ENCODE measurements around the gene TBC1D10B.
A peak's percentile ranks its signal among the peaks of the same experiment; 100 is the strongest.

The TBC1D10B gene, protein sequence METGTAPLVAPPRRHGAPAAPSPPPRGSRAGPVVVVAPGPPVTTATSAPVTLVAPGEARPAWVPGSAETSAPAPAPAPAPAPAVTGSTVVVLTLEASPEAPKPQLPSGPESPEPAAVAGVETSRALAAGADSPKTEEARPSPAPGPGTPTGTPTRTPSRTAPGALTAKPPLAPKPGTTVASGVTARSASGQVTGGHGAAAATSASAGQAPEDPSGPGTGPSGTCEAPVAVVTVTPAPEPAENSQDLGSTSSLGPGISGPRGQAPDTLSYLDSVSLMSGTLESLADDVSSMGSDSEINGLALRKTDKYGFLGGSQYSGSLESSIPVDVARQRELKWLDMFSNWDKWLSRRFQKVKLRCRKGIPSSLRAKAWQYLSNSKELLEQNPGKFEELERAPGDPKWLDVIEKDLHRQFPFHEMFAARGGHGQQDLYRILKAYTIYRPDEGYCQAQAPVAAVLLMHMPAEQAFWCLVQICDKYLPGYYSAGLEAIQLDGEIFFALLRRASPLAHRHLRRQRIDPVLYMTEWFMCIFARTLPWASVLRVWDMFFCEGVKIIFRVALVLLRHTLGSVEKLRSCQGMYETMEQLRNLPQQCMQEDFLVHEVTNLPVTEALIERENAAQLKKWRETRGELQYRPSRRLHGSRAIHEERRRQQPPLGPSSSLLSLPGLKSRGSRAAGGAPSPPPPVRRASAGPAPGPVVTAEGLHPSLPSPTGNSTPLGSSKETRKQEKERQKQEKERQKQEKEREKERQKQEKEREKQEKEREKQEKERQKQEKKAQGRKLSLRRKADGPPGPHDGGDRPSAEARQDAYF

DNA sequence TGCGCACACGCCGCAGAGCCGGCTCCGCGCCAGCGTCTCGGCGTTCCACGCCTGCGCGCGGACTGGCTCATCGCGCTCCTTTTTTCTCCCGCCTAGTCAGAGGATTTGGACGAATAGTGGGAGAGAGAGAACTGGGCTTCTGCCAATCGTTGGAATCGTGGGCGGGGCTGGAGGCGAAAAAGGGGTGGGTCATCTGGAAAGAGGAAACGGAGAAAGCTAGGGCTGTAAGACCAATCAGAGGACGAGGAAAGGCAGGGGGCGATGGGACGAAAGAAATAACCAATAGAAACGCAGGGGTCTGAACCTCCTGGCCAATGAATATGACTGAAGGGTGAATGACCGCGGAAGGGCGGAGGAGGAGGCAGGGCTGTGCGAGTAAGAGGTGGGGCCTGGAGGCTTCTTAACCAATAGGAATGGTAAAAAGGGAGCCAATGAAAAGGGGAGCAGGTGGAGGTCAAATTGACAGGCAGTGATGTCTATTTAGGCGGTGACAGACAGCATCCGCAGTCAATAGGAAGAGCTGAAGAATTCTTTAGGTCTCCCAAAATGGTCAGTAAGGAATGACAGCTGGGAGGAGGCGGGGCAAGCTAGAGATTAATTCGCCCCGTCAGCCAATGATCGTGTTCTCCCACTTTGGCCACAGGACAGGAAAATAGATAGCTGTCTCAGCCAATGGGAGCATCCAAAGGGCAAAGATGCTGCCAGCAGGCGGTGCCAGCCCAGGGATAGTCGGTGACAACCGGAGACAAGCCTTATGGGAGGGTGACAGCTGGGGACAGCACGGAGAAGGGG lies at the start of gene TBC1D10B:
Gene TBC1D10B (minus strand): TSS at position 39 of the 792 bp plus-strand sequence. CDS start 311 bp downstream, outside the sequence.
- Histone ChIP-seq H3K4me3 (ENCODE audit: low read length) (peak within 1 kb of the TSS; percentile 22), H3K27me3 (ENCODE audit: control insufficient read depth, insufficient read depth, low read length) (no peaks in the 10 kb centered on the region), H3K9me3 (ENCODE audit: control insufficient read depth, low read length) (no peaks in the 10 kb centered on the region), H3K4me1 (ENCODE audit: control insufficient read depth, insufficient read depth, low read length) (peaks cover 24% of the 10 kb centered on the region), H3K36me3 (ENCODE audit: control insufficient read depth, insufficient read depth, low read length) (no peaks in the 10 kb centered on the region), H3K9ac (ENCODE audit: low read length) (peak within 1 kb of the TSS; percentile 79)

DNA sequence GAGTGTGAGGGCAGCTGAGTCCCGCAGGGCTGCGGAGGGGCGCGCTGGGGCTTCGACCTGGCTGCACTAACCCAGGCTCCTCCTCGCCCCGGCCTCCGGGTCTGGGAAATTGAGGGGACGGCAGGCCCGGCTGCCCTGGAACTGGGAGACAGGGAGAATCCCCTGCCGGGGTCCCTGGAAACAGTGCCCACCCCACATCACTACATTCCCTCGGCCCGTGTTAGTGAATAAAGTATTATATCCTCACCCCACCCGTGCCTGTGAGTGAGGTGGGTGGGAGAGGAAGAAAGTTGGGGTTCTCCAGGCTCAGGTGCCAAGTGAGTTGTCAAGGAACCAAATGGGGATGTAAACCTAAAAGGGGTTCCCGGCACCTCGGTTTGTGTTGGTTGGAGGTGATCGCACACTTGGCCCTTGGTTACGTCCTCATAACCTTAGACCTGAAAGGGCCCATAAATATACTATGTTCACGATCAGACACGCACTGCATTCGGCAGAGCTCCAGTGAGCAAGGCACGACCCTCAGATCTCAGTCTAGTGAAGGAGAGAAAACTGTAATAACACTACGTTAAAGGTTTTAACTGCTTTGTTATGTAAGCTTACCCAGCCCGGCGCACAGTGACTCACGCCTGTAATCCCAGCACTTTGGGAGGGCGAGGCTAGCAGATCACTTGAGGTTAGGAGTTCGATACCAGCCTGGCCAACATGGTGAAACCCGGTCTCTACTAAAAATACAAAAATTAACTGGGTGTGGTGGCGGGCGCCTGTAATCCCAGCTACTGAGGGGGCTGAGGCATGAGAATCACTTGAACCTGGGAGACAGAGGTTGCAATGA lies 48.3 kb upstream of the TBC1D10B start:
- Histone ChIP-seq H3K4me3 (ENCODE audit: low read length) (peak overlapping the region; percentile 12), H3K4me1 (ENCODE audit: control insufficient read depth, insufficient read depth, low read length) (peaks cover 17% of the 10 kb centered on the region), H3K9me3 (ENCODE audit: control insufficient read depth, low read length) (no peaks in the 10 kb centered on the region), H3K27me3 (ENCODE audit: control insufficient read depth, insufficient read depth, low read length) (no peaks in the 10 kb centered on the region), H3K9ac (ENCODE audit: low read length) (peak overlapping the region; percentile 71), H3K36me3 (ENCODE audit: control insufficient read depth, insufficient read depth, low read length) (no peaks in the 10 kb centered on the region)

DNA sequence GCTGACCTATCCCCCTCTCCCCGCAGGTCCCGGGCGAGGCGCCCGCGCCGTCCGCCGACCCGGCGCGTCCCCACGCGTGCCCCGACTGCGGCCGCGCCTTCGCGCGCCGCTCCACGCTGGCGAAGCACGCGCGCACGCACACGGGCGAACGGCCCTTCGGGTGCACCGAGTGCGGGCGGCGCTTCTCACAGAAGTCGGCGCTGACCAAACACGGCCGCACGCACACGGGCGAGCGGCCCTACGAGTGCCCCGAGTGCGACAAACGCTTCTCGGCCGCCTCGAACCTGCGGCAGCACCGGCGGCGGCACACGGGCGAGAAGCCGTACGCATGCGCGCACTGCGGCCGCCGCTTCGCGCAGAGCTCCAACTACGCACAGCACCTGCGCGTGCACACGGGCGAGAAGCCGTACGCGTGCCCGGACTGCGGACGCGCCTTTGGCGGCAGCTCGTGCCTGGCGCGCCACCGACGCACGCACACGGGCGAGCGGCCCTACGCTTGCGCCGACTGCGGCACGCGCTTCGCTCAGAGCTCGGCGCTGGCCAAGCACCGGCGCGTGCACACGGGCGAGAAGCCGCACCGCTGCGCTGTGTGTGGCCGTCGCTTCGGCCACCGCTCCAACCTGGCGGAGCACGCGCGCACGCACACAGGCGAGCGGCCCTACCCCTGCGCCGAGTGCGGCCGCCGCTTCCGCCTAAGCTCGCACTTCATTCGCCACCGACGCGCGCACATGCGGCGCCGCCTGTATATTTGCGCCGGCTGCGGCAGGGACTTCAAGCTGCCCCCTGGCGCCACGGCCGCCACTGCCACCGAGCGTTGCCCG lies 47.4 kb upstream of the TBC1D10B start:
- peaks cover 17% of the 10 kb centered on the region for H3K4me1 ChIP-seq (ENCODE audit: control insufficient read depth, insufficient read depth, low read length)
- no peaks in the 10 kb centered on the region for H3K27me3 ChIP-seq (ENCODE audit: control insufficient read depth, insufficient read depth, low read length)
- H3K9me3 ChIP-seq (ENCODE audit: control insufficient read depth, low read length) = no peaks in the 10 kb centered on the region
- peak overlapping the region; percentile 74 for H3K4me3 ChIP-seq (ENCODE audit: low read length)
- H3K36me3 ChIP-seq (ENCODE audit: control insufficient read depth, insufficient read depth, low read length) = no peaks in the 10 kb centered on the region
- H3K9ac ChIP-seq (ENCODE audit: low read length) = peak overlapping the region; percentile 71

DNA sequence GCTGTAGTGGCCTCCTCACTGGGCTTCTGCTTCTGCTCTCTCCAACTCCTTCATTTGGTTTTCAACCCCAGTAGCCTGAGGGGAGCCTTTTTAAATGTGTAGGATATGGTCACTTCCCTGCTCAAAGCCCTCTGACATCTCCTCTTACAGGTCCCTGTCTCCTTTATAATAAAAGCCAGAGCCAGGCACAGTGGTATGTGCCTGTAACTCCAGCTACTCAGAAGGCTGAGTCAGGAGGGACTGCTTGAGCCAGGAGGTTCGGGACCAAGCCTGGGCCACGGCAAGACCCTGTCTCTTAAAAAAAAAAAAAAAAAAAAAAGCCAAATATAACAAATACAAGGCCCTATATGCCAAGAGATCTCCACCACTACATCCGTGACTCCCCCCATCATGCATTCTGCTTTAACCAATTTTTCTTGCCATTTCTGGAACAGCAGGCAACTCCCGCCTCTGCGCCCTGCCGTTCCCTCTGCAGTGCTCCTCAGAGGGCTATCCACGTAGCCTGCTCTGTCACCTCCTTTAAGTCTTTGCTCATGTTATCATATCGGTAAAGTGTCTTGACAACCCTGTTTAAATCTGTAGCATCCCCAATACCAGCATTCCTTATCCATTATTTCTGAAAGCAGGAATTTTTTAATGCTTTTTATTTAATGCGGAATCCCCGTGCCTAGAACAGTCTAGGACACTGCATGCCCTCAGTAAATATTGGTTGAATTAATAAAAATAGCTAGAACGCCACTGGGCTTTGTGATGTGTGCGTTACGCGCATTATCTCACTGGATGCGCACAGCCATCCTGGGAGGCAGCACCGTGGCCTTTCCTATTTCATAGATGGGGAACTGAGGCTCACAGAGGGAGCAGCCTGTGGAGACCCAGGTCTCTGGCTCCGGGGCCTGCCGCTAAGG lies 46.6 kb upstream of the TBC1D10B start:
- no peaks in the 10 kb centered on the region for H3K27me3 ChIP-seq (ENCODE audit: control insufficient read depth, insufficient read depth, low read length)
- peaks cover 17% of the 10 kb centered on the region for H3K4me1 ChIP-seq (ENCODE audit: control insufficient read depth, insufficient read depth, low read length)
- H3K36me3 ChIP-seq (ENCODE audit: control insufficient read depth, insufficient read depth, low read length) = no peaks in the 10 kb centered on the region
- no peaks in the 10 kb centered on the region for H3K9me3 ChIP-seq (ENCODE audit: control insufficient read depth, low read length)
- H3K9ac ChIP-seq (ENCODE audit: low read length) = peak overlapping the region; percentile 71
- H3K4me3 ChIP-seq (ENCODE audit: low read length) = peak overlapping the region; percentile 74

DNA sequence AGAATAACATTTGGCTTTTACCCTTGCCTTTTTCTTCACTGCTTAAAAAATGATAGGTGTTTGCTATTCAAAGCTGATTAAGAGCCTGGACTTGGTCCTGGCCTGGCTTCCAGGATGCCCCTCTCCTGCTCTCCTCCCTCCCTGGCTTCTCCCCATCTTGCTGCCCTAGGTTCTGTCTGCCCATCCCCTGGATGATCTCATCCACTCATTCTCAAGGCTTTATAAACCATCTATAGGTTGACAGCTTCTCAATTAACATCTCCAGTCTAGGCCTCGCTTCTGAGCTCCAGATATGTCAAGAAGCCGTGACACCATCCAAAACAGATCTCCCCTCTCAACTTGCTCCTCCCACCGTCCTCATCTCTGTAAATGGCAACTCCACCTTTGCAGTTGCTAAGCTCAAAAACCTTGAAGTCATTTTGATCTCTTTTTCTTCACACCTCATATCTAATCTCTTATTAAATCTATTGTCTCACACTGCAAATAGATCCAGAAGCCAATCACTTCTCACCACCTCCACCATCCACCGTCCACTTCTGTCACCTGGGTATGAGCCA lies 45.8 kb upstream of the TBC1D10B start:
- Histone ChIP-seq H3K36me3 (ENCODE audit: control insufficient read depth, insufficient read depth, low read length) (no peaks in the 10 kb centered on the region), H3K27me3 (ENCODE audit: control insufficient read depth, insufficient read depth, low read length) (no peaks in the 10 kb centered on the region), H3K4me1 (ENCODE audit: control insufficient read depth, insufficient read depth, low read length) (peaks cover 17% of the 10 kb centered on the region), H3K9ac (ENCODE audit: low read length) (no peak overlapping the region), H3K4me3 (ENCODE audit: low read length) (no peak overlapping the region), H3K9me3 (ENCODE audit: control insufficient read depth, low read length) (no peaks in the 10 kb centered on the region)

DNA sequence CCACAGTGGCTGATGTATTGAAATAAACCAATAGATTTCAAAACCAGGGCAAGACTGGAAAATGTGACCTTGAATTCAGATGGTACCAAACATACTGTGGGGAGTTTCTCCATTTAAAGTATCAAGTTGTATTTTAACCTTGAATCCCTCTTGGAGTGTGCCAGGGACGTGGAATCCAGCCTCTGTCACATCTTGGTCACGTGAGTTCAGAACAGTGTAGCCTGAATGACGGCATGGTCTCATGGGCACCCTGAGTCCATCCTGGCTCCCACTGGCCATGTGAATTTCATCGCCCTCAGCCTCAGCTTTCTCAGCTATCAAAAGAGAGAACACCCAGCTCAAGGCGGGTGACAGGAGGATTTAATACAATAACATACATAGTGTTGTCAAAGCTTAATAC lies 43.9 kb upstream of the TBC1D10B start:
- H3K27me3 ChIP-seq (ENCODE audit: control insufficient read depth, insufficient read depth, low read length) = no peaks in the 10 kb centered on the region

DNA sequence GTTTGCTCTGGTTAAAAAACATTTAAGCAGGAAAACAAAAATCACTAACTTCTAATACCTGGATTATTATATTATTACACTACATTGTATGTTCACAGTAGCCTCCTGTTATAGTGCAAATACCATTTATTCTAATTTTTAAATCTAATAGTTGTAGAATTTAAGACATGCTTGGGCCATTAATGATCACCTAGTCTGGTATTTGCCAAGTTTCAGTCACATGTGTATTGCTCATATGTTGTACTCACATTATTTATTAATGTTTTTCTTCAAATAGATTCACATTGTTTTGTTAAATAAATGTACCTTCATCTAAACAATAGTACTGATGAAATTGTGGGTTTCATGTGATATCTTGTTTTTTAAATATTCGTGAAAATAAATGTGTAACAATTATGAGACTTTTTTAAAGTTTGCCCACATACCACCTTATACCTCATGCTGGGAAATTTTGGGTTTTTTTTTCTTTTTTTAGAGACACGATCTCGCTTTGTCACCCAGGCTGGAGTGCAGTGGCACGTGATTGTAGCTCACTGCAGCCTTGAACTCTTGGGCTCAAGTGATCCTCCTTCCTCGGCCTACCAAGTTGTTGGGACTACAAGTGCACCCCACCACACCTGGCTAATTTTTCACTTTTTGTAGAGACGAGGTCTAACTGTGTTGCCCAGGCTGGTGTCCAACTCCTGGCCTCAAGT lies 43.0 kb upstream of the TBC1D10B start:
- H3K4me3 ChIP-seq (ENCODE audit: low read length) = no peak overlapping the region
- H3K4me1 ChIP-seq (ENCODE audit: control insufficient read depth, insufficient read depth, low read length) = peaks cover 18% of the 10 kb centered on the region
- no peak overlapping the region for H3K9ac ChIP-seq (ENCODE audit: low read length)
- no peaks in the 10 kb centered on the region for H3K36me3 ChIP-seq (ENCODE audit: control insufficient read depth, insufficient read depth, low read length)
- H3K27me3 ChIP-seq (ENCODE audit: control insufficient read depth, insufficient read depth, low read length) = no peaks in the 10 kb centered on the region
- no peaks in the 10 kb centered on the region for H3K9me3 ChIP-seq (ENCODE audit: control insufficient read depth, low read length)

More for the DNA sequence above, 43.9 kb upstream of the TBC1D10B start:
- Histone ChIP-seq H3K9me3 (ENCODE audit: control insufficient read depth, low read length) (no peaks in the 10 kb centered on the region), H3K36me3 (ENCODE audit: control insufficient read depth, insufficient read depth, low read length) (no peaks in the 10 kb centered on the region), H3K4me1 (ENCODE audit: control insufficient read depth, insufficient read depth, low read length) (peaks cover 24% of the 10 kb centered on the region), H3K4me3 (ENCODE audit: low read length) (no peak overlapping the region), H3K9ac (ENCODE audit: low read length) (no peak overlapping the region)

DNA sequence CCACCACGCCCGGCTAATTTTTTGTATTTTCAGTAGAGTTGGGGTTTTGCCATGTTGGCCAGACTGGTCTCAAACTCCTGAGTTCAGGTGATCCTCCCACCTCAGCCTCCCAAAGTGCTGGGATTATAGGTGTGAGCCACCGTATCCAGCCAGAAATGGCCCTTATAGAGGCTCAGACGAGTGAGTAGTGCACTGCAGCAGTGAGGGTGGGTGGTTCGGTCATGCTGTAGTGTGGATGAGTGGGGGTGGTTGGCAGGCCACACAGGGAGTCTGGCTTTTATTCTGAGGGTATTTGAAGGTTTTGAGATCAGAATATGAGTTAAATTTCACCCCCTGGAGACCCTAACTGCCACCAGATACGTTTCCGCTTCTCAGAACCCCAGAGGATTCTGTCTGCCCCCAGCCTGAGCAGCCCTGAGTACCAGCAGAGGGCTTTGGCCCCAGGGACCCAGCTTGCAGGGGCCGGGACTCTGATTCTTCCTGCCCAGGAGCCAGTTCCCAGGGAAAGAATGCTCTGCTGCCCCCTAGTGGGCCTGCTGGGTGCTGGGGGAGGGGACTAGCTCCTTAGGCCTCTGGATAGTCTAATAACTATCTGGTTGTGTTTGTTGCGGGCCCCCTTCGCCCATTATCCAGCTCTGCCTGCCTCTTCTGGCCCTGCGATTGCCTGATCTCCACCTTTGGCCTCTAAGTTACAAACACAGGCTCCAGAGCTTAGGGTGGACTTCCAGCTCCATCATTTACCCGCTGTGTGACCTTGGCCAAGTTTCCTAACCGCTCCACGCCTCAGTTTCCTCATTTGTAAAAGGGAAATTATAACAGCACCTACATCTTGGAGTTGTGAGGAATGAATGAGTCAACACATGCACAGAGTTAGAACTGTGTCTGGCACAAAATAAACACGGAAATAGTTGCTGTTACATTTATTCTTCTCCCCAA lies 39.1 kb upstream of the TBC1D10B start:
- Histone ChIP-seq H3K4me3 (ENCODE audit: low read length) (no peak overlapping the region), H3K27me3 (ENCODE audit: control insufficient read depth, insufficient read depth, low read length) (no peaks in the 10 kb centered on the region), H3K4me1 (ENCODE audit: control insufficient read depth, insufficient read depth, low read length) (peaks cover 13% of the 10 kb centered on the region), H3K9me3 (ENCODE audit: control insufficient read depth, low read length) (no peaks in the 10 kb centered on the region), H3K36me3 (ENCODE audit: control insufficient read depth, insufficient read depth, low read length) (no peaks in the 10 kb centered on the region), H3K9ac (ENCODE audit: low read length) (peak overlapping the region; percentile 34)
